Effector CD4-positive, alpha-beta T cell (primary cell): ENCODE measurements around the gene TTLL5.

ENCODE experiments used
- DNase-seq: peaks from one replicate; pipeline ENCODE4 v3.0.0-alpha.2; 2020

Gene TTLL5

GRCh38 chr14:75742867-75743266 lies 81.8 kb downstream of the TTLL5 start:
- DNase-seq = no peak

DNA sequence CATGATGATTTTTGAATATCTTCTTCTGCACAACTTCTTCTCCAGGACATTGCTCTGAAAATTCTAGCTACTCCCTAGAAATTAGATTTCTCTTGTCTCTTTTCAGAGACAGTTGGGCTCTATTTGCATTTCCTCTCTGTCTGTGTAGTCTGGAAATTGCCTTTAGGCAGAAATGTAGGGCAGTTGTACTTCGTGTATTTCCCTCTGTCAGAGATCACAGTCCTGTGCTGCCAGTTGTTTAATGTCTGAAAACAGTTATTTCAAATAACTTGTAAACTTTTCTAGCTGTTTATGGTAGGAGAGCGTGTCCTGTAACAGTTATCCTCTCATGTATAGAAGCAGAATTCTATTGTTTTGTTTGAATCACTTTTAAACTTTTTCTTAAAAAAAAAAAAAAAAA lies 86.9 kb downstream of the TTLL5 start:
- no peak for DNase-seq

DNA sequence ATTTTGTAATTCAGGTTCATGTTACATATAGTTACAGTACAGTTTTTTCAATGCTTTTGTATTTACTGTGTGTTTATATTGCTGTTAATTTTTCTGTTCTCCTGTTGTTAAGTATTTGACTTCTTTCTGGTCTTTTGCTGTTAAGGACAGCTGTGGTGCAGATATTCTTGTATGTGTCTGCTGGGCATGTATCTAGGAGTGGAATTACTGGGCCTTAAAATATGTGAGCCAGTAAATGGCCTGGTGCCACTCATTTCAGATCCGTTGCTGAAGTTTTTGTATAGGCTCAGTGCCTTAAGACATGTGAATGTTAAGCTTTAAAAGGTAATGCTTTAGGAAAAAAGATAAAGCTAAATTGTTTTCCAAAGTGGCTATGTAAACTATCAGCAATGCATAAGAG lies 87.3 kb downstream of the TTLL5 start:
- no peak for DNase-seq

GRCh38 chr14:75751296-75751695 lies 90.2 kb downstream of the TTLL5 start:
- no peak for DNase-seq

DNA sequence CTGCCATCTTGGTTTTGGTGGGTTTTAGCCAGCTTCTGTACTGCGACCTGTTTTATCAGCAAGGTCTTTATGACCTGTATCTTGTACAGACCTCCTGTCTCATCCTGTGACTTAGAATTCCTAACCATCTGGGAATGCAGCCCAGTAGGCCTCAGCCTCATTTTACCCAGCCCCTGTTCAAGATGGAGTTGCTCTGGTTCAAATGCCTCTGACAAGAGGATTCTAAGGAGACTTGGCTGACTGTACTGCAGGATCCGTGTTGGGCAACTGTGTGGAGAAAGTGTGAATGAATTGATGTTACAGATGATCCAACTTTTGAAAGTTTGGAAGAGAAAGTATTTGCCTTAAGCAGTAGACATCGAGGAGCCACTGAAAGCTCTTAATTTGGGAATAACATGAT lies 91.0 kb downstream of the TTLL5 start:
- DNase-seq = no peak

GRCh38 chr14:75752907-75753594 lies 92.0 kb downstream of the TTLL5 start:
- no peak for DNase-seq

DNA sequence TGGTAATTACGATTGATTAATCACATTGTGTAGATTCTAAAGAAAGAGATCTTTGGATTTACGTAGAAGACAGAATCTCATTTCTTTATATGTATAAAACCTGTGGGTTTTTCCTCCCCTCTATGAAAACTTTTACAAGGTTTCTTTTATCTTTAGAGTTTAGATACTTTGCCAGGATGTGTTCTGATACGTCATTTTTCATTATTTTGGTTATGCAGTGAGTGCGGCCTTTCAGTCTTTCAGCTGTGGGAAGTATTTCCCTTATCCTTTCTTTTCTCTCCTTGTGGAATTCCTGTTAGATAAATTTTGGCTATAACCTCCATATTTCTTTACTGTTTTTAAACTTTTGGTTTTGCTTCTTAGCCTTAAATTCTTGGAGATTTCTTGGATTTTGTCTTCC lies 92.7 kb downstream of the TTLL5 start:
- no peak for DNase-seq

GRCh38 chr14:75757644-75758402 lies 96.8 kb downstream of the TTLL5 start:
- DNase-seq = no peak

- no peak for DNase-seq
These were observed 103.0 kb downstream of the TTLL5 start for GRCh38 chr14:75764020-75764419.

- no peak for DNase-seq
These were observed 108.1 kb downstream of the TTLL5 start for GRCh38 chr14:75769047-75769685.

DNA sequence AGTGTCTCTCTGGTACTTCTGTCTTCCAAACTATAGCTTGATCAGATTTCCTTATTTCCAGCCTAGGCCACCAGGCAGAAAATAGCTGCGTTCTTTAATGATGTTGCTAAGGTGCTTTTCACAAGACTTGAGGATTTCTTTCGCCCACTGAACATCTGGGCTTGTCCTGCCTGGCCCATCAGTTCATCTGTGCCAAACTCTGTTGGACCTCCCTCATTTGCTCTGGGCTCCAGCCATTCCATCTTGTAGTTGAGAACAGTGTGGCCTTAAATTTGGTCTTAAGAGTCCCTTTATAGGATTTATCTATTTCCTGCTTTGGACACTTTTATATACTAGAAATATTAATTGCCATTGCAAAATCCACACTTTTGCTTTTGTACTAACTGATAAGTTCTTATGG lies 109.6 kb downstream of the TTLL5 start:
- DNase-seq = no peak

- DNase-seq = no peak
These were observed 110.5 kb downstream of the TTLL5 start for GRCh38 chr14:75771595-75771994.

DNA sequence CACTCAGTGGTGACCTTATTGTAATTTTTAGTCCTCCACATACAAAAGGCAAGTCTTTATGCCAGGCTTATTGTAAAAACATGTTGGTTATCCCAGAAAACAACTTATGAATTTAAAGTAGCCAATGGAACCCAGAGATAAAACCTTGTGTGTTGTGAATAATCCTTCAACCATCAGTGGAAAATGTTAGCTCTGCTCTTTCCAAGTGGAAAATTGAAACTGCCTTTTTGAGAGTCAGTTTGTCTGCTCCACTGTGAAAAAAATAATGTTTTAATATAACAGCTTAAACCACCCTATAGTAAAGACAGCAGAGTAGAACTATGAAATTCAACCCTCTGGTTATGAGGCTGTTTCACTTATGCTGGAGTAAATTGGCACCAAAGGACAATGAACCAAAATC lies 112.0 kb downstream of the TTLL5 start:
- DNase-seq = no peak

GRCh38 chr14:75781096-75781495 lies 120.0 kb downstream of the TTLL5 start:
- no peak for DNase-seq

DNA sequence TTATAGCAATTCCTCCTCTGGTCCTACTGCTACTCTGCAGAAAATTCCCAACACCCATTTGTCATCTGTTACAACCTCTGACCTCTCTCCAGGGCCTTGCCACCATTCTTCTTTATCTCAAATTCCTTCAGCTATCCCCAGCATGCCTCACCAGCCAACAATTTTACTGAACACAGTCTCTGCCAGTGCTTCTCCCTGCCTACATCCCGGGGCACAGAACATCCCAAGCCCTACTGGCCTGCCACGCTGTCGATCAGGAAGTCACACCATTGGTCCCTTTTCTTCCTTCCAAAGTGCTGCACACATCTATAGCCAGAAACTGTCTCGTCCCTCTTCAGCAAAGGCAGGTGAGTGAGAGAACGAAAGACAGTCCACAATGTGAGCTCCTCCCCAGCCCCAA lies 122.1 kb downstream of the TTLL5 start:
- no peak for DNase-seq

DNA sequence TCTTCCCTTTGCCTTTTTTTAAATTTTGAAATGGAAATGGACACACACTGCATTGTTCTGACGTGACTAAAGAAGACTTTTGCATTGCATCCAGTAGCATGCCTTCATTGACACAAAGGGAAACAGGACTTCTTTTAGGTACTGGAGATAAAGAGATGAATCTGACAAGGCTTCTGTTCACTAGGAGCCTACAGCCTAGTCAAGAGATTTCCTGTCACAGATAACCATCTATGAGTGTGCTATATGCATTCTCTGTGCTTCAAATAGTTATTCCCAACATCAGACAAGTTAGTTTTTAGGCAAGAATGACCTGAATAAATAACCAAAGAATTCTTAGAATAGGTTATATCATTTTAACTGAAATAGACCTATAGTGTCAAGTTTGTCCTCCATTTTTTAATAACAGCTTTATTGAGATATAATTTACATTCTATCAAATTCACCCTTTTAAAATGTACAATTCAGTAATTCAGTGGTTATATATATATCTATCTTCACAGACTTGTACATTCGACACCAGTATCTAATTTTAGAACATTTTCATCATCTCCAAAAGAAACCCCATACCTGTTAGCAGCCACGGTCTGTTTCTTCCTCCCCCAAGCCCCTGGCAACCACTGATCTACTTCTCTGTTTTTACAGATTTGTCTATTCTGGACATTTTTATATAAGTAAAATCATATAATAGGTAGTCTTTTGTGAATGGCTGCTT lies 122.7 kb downstream of the TTLL5 start:
- DNase-seq = no peak

DNA sequence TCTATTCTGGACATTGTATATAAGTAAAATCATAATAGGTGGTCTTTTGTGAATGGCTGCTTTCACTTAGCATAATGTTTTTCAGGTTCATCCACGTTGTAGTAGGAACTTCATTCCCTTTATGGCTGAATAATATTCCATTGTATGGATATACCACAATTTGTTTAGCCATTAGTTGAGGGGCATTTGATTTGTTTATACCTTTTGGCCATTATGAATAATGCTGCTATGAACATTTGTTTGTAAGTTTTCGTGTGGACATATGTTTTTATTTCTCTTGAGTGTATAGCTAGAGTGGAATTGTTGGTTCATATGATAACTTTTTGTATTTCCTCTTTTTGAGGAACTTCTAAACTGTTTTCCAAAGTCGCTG lies 123.3 kb downstream of the TTLL5 start:
- no peak for DNase-seq

DNA sequence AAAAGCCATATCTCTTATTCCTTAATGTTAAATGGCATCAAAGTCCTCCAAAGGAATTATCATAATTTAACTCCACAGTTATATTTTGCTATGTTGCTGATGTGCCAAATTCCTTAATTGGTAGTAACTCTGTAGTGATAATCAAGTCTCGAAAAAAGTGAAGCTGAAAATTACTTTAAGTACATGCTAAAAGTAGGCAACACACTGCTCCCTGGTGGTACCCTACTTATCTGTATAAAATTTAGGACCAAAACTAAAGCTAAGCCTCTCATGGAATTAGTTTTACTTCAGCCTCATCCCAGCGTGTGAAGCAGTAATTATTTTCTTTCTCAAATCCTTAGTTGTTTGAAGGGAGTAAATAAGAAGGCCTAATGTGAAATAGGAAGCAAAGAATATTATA lies 132.8 kb downstream of the TTLL5 start:
- no peak for DNase-seq

GRCh38 chr14:75794615-75795038 lies 133.6 kb downstream of the TTLL5 start:
- DNase-seq = no peak

GRCh38 chr14:75800792-75801191 lies 139.7 kb downstream of the TTLL5 start:
- no peak for DNase-seq

- no peak for DNase-seq
These were observed 141.4 kb downstream of the TTLL5 start for GRCh38 chr14:75802486-75802885.

GRCh38 chr14:75803765-75804164 lies 142.7 kb downstream of the TTLL5 start:
- DNase-seq = no peak

- no peak for DNase-seq
These were observed 143.7 kb downstream of the TTLL5 start for GRCh38 chr14:75804570-75805275.
